Activated CD8-positive, alpha-beta memory T cell treated with anti-CD3 and anti-CD28 coated beads for 4 hours (primary cell): ENCODE data around the gene SMG6.

Experiments used
- DNase-seq, 2 donors: peaks; one replicate each; pipeline ENCODE4 v3.0.0-alpha.2; 2020; ENCODE audit warnings: low read depth in 2 of 2

Gene SMG6

GRCh38 chr17:2235265-2235664 lies 68.3 kb downstream of the SMG6 start:
- no peak for DNase-seq

- DNase-seq, result no peak
Measured at GRCh38 chr17:2233441-2233947, 70.1 kb downstream of the SMG6 start.

GRCh38 chr17:2232244-2232638 lies 71.3 kb downstream of the SMG6 start:
- DNase-seq, result no peak

- DNase-seq, result no peak
Measured at GRCh38 chr17:2230877-2231276, 72.7 kb downstream of the SMG6 start.

GRCh38 chr17:2227025-2227699 lies 76.4 kb downstream of the SMG6 start:
- no peak for DNase-seq

- DNase-seq, result no peak
Measured at GRCh38 chr17:2223617-2223927, 80.0 kb downstream of the SMG6 start.

- peak; percentile 42 to 51 for DNase-seq
Measured at GRCh38 chr17:2222901-2223616, 80.5 kb downstream of the SMG6 start.

- no peak for DNase-seq
Measured at GRCh38 chr17:2222301-2222700, 81.3 kb downstream of the SMG6 start.

GRCh38 chr17:2218426-2218825 lies 85.2 kb downstream of the SMG6 start:
- no peak for DNase-seq

GRCh38 chr17:2215616-2216364 lies 87.8 kb downstream of the SMG6 start:
- peak in 1 of 2 donors; percentile 42 for DNase-seq

- no peak for DNase-seq
Measured at GRCh38 chr17:2214929-2215615, 88.5 kb downstream of the SMG6 start.

GRCh38 chr17:2214047-2214928 lies 89.3 kb downstream of the SMG6 start:
- DNase-seq, result no peak

- no peak for DNase-seq
Measured at GRCh38 chr17:2213291-2213960, 90.2 kb downstream of the SMG6 start.

- DNase-seq, result no peak
Measured at GRCh38 chr17:2212400-2212981, 91.1 kb downstream of the SMG6 start.

- no peak for DNase-seq
Measured at GRCh38 chr17:2211661-2212399, 91.8 kb downstream of the SMG6 start.

- DNase-seq, result no peak
Measured at GRCh38 chr17:2210726-2211125, 92.9 kb downstream of the SMG6 start.

- no peak for DNase-seq
Measured at GRCh38 chr17:2207815-2208515, 95.6 kb downstream of the SMG6 start.

- DNase-seq, result no peak
Measured at GRCh38 chr17:2204393-2204792, 99.2 kb downstream of the SMG6 start.

- no peak for DNase-seq
Measured at GRCh38 chr17:2203818-2204217, 99.8 kb downstream of the SMG6 start.
